HCT116 (cell line): ENCODE data around the gene CDK19. TPM values are rescaled to one million over a fixed set of nuclear protein-coding genes. Genes with fewer than 3 reads are reported as not detected.

Source experiments
- ATAC-seq: fragments of 200-7000 bp; cut with Tn5 transposase; 2 replicates; pipeline ENCODE4 v1.9.1; 2020; ENCODE audit warnings: mild to moderate bottlenecking, moderate library complexity
- BruUV-seq: library from RNA; stranded (reverse); fragments of 400-500 nt; replicated peaks from 2 replicates; lab custom pipeline; 2021; lab: Mats Ljungman, UMichigan
- CTCF ChIA-PET: fragments of 300-600 bp; sonication (Branson Sonifier 250); formaldehyde crosslinking; loops from one replicate; lab custom pipeline; 2021; ENCODE audit warnings: antibody characterized with exemption; lab: Charles Lee
- POLR2A ChIA-PET: fragments of 300-600, 350-600 bp; sonication (Branson Sonifier 250); formaldehyde crosslinking; loops from one replicate; lab custom pipeline; 2021; ENCODE audit warnings: antibody characterized with exemption; lab: Charles Lee
- RAD21 ChIA-PET, 2 experiments: fragments of 300-600 bp; sonication (Branson Sonifier 250); formaldehyde crosslinking; loops; one replicate each; lab custom pipeline; 2023; ENCODE audit warnings: low total read pairs in 2 of 2; ENCODE audit not compliant: uncharacterized antibody in 2 of 2, unreplicated experiment in 2 of 2, low non-redundant PET in 1 of 2; lab: Charles Lee
- DNase-seq: peaks from one replicate; pipeline ENCODE4 v3.0.0-alpha.2; 2010; ENCODE audit warnings: low read depth, low spot score
- H2AFZ ChIP-seq: fragments of 200-600 bp; shearing (Covaris generic), sonication (generic); 2 replicates; pipeline ENCODE4 v1.6.1; 2017; ENCODE audit warnings: low read depth, mixed run types, mixed read lengths, antibody characterized with exemption, low read length; ENCODE audit not compliant: poor library complexity, severe bottlenecking
- H3K27ac ChIP-seq: 2 replicates; pipeline ENCODE4 v1.5.1; 2012; ENCODE audit warnings: low read depth, low read length
- H3K27me3 ChIP-seq: fragments of 200-600 bp; sonication (generic); 2 replicates; pipeline ENCODE4 v1.6.1; 2016; ENCODE audit warnings: mixed run types, low read length, mixed read lengths; ENCODE audit not compliant: insufficient read depth
- H3K36me3 ChIP-seq, 2 experiments: fragments of 200-500 bp in 1 of 2; fragments of 200-600 bp in 1 of 2; sonication (Bioruptor generic) in 1 of 2; sonication (generic) in 1 of 2; 2 replicates each; pipeline versions ENCODE4 v1.5.1 to v1.6.1; 2014 to 2016; ENCODE audit warnings: low read length in 2 of 2, inconsistent platforms in 1 of 2, mixed read lengths in 1 of 2, mixed run types in 1 of 2; ENCODE audit not compliant: insufficient read depth in 2 of 2, control insufficient read depth in 1 of 2
- H3K4me1 ChIP-seq, 2 experiments: fragments of 200-600 bp in 1 of 2; sonication (generic) in 1 of 2; 2 replicates each; pipeline versions ENCODE4 v1.5.1 to v1.6.1; 2012 to 2017; ENCODE audit warnings: low read length in 2 of 2, inconsistent platforms in 1 of 2, mild to moderate bottlenecking in 1 of 2, mixed read lengths in 1 of 2, mixed run types in 1 of 2, moderate library complexity in 1 of 2; ENCODE audit not compliant: insufficient read depth in 2 of 2, control insufficient read depth in 1 of 2
- H3K4me2 ChIP-seq: fragments of 200-600 bp; sonication (generic); 2 replicates; pipeline ENCODE4 v1.6.1; 2017; ENCODE audit warnings: mixed run types, low read length, mixed read lengths
- H3K4me3 ChIP-seq, 2 experiments: fragments of 200-600 bp in 1 of 2; sonication (generic) in 1 of 2; replicated peaks in 1 of 2; 2 replicates each; pipeline ENCODE4 v1.5.1; 2011 to 2016; ENCODE audit warnings: low read length in 2 of 2, control low read depth in 1 of 2, low read depth in 1 of 2, mild to moderate bottlenecking in 1 of 2, mixed read lengths in 1 of 2, mixed run types in 1 of 2
- H3K79me2 ChIP-seq: fragments of 200-600 bp; sonication (generic); 2 replicates; pipeline ENCODE4 v1.6.1; 2017; ENCODE audit warnings: mild to moderate bottlenecking, mixed run types, low read length, moderate library complexity, mixed read lengths; ENCODE audit not compliant: insufficient read depth
- H3K9ac ChIP-seq: fragments of 200-600 bp; sonication (generic); 2 replicates; pipeline ENCODE4 v1.6.1; 2016; ENCODE audit warnings: low read length, mixed read lengths
- H3K9me2 ChIP-seq: fragments of 200-600 bp; sonication (generic), shearing (Covaris generic); 2 replicates; pipeline ENCODE4 v1.6.1; 2017; ENCODE audit warnings: mixed run types, mild to moderate bottlenecking, moderate library complexity; ENCODE audit not compliant: insufficient read depth
- H3K9me3 ChIP-seq, 2 experiments: fragments of 200-500 bp in 1 of 2; fragments of 200-600 bp in 1 of 2; sonication (Bioruptor generic) in 1 of 2; sonication (generic) in 1 of 2; 2 replicates each; pipeline ENCODE4 v1.6.1; 2014 to 2017; ENCODE audit warnings: low read length in 2 of 2, mixed read lengths in 2 of 2, inconsistent platforms in 1 of 2, low read depth in 1 of 2, mild to moderate bottlenecking in 1 of 2, mixed run types in 1 of 2, moderate library complexity in 1 of 2; ENCODE audit not compliant: control insufficient read depth in 1 of 2, insufficient read depth in 1 of 2
- H4K20me1 ChIP-seq: fragments of 200-600 bp; sonication (generic), shearing (Covaris generic); 2 replicates; pipeline ENCODE4 v1.6.1; 2017; ENCODE audit warnings: mixed run types, mild to moderate bottlenecking, moderate library complexity; ENCODE audit not compliant: insufficient read depth
- EZH2 ChIP-seq: fragments of 200-600 bp; sonication (generic); IDR thresholded peaks from 2 replicates; pipeline ENCODE4 v1.6.1; 2017; ENCODE audit warnings: antibody characterized with exemption, mixed run types
- RAD21 ChIP-seq: IDR thresholded peaks from 2 replicates; pipeline ENCODE4 v1.6.1; 2012; ENCODE audit warnings: low read depth, mild to moderate bottlenecking
- ZFX ChIP-seq: fragments of 450-650 bp; IDR thresholded peaks from 2 replicates; pipeline ENCODE4 v1.6.1; 2017
- ZNF274 ChIP-seq: fragments of 200-500 bp; sonication (Bioruptor generic); IDR thresholded peaks from 2 replicates; pipeline ENCODE4 v1.6.1; 2014; ENCODE audit warnings: mild to moderate bottlenecking, low read depth, low read length, inconsistent platforms
- intact Hi-C: fragments of 100-400 bp; cut with micrococcal nuclease; formaldehyde crosslinking; loops from 2 replicates; pipeline ENCODE4 v1.10.0; 2022
- total RNA-seq: library from RNA; stranded (reverse); gene quantifications from one replicate; pipeline ENCODE4 v1.2.1, GENCODE V29; 2021; ENCODE audit not compliant: unreplicated experiment
- TF ChIP-seq, protein P1 (sequence below): IDR thresholded peaks from 2 replicates; pipeline ENCODE4 v1.6.1; 2011; ENCODE audit warnings: mild to moderate bottlenecking, low read length, moderate library complexity; ENCODE audit not compliant: insufficient replicate concordance; ENCODE audit errors: extremely low read depth
- TF ChIP-seq, protein P2 (sequence below): IDR thresholded peaks from 2 replicates; pipeline ENCODE4 v1.6.1; 2012; ENCODE audit warnings: low read depth

CDK19 gene
- total RNA-seq, 1 experiment from 2014 or later, result 20.0 TPM

DNA sequence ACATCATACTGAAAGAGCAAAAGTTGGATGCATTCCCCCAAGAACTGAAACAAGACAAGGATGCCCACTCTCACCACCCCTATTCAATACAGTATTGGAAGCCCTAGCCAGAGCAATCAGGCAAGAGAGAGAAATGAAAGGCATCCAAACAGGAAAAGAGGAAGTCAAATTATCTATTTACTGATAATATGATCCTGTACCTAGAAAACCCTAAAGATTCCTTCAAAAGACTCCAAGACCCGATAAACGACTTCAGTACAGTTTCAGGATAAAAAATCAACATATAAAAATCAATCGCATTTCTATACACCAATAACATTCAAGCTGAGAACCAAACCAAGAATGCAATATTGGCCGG lies 14.5 kb downstream of the CDK19 start:
- Histone ChIP-seq H3K27me3 (no peaks in the 10 kb centered on the region), H3K79me2 (peaks cover 2% of the 10 kb centered on the region; the same call in 1 of the 2 replicates), H3K4me3 (no peak overlapping the region), H3K36me3 (no peaks in the 10 kb centered on the region), H3K4me2 (no peak overlapping the region), H4K20me1 (no peaks in the 10 kb centered on the region; the same call in 1 of the 2 replicates), H2AFZ (no peak overlapping the region), H3K4me1 (no peaks in the 10 kb centered on the region), H3K9ac (no peak overlapping the region), H3K9me3 (no peaks in the 10 kb centered on the region; a peak in 1 of 4 replicates), H3K9me2 (no peaks in the 10 kb centered on the region), H3K27ac (no peak overlapping the region)
- DNase-seq, result no peak
- POLR2A ChIA-PET, result interaction anchor here (0.9 kb wide), 1 partner anchor 74 kb away, joined by 3 read pairs; the partner anchor contains the start of gene AMD1
- TF ChIP-seq, protein P1, sequence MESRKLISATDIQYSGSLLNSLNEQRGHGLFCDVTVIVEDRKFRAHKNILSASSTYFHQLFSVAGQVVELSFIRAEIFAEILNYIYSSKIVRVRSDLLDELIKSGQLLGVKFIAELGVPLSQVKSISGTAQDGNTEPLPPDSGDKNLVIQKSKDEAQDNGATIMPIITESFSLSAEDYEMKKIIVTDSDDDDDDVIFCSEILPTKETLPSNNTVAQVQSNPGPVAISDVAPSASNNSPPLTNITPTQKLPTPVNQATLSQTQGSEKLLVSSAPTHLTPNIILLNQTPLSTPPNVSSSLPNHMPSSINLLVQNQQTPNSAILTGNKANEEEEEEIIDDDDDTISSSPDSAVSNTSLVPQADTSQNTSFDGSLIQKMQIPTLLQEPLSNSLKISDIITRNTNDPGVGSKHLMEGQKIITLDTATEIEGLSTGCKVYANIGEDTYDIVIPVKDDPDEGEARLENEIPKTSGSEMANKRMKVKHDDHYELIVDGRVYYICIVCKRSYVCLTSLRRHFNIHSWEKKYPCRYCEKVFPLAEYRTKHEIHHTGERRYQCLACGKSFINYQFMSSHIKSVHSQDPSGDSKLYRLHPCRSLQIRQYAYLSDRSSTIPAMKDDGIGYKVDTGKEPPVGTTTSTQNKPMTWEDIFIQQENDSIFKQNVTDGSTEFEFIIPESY, result no peak
- TF ChIP-seq ZFX (no peak), ZNF274 (no peak), RAD21 (no peak), EZH2 (no peak)
- TF ChIP-seq, protein P2, sequence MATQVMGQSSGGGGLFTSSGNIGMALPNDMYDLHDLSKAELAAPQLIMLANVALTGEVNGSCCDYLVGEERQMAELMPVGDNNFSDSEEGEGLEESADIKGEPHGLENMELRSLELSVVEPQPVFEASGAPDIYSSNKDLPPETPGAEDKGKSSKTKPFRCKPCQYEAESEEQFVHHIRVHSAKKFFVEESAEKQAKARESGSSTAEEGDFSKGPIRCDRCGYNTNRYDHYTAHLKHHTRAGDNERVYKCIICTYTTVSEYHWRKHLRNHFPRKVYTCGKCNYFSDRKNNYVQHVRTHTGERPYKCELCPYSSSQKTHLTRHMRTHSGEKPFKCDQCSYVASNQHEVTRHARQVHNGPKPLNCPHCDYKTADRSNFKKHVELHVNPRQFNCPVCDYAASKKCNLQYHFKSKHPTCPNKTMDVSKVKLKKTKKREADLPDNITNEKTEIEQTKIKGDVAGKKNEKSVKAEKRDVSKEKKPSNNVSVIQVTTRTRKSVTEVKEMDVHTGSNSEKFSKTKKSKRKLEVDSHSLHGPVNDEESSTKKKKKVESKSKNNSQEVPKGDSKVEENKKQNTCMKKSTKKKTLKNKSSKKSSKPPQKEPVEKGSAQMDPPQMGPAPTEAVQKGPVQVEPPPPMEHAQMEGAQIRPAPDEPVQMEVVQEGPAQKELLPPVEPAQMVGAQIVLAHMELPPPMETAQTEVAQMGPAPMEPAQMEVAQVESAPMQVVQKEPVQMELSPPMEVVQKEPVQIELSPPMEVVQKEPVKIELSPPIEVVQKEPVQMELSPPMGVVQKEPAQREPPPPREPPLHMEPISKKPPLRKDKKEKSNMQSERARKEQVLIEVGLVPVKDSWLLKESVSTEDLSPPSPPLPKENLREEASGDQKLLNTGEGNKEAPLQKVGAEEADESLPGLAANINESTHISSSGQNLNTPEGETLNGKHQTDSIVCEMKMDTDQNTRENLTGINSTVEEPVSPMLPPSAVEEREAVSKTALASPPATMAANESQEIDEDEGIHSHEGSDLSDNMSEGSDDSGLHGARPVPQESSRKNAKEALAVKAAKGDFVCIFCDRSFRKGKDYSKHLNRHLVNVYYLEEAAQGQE, result no peak
- BruUV-seq, result no TSS peak
- RAD21 ChIA-PET, result no interaction called here
- CTCF ChIA-PET, result no interaction called here
- intact Hi-C loops, result no loop called here
- no peak for ATAC-seq
